GM19438 (cell line): ENCODE measurements around the gene MGST2.

Source experiments
- ATAC-seq: cut with Tn5 transposase; IDR thresholded peaks from one replicate; pipeline ENCODE4 v1.9.1; 2021; ENCODE audit warnings: low read depth; ENCODE audit not compliant: unreplicated experiment

The MGST2 gene

DNA sequence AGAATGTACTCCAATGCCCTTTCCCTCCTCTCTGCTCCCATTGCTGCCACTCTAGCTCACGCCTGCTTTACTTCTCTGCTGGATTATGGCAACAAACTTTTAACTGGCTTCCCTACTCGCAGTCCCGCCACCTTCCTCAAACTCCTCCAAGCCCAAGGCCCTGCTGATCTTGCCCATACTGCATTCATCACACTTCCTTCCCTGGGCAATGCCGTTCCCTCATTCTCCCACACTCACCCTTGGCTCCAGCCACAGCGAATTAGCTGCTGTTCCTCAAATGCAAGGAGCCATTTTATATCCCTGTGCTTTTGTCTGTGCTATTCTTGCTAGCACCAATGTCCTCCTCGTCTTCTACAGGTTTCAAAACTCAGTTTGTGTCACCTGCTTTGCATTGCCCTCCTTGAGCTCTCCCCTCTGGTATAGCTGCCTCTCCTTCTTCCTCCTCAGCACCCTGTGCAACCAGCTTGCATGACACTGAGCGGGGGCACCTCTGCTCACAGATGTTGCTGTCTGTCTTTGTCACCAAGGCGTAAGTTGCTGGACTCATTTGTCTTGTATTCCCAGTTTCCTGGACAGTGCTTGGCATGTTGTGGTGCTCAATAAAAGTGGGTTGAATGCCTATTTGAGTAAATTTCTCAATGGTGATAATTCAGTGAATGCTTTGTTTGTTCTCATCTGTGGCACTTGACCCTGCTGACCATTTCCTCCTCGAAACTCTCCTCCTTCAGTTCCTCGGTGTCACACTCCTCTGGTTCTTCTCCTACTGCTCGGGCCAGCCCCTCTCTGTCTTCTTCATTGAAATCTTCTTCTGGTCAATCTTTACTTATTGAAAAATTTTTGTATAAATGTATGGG lies 22.4 kb upstream of the MGST2 start:
- no peak for ATAC-seq

DNA sequence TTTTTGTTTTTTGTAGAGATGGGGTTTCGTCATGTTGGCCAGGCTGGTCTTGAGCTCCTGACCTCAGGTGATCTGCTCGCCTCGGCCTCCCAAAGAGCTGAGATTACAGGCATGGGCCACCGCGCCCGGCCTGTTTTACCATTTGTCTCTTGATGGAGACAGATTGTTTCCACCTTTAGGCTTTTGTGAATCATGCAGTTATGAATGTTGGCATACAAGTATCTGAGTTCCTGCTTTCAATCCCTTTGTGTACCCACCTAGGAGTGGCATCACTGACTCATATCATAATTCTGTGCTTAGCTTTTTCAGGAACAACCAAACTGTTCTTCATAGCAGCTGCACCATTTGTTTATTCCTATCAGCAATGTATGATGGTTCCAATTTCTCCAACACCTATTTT lies 20.2 kb upstream of the MGST2 start:
- ATAC-seq, result no peak

DNA sequence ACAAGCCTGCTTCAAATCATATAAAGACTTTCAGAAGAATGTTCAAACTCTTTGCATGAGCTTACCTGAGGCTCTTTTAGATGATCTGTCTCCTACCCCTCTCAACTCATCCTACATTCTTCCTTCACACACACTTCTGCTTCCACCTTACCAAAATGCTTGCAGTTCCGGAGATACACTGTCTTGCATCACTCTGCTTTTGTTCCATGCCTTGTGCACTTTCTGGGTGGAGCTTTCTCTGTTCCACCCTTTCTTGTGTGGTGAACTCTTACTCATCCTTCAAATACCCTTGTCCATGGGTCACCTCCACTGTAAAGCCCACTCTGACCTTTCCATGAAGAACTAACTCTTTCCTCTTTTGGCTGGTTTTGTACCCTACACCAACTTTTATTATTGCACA lies 18.4 kb upstream of the MGST2 start:
- ATAC-seq, result no peak

DNA sequence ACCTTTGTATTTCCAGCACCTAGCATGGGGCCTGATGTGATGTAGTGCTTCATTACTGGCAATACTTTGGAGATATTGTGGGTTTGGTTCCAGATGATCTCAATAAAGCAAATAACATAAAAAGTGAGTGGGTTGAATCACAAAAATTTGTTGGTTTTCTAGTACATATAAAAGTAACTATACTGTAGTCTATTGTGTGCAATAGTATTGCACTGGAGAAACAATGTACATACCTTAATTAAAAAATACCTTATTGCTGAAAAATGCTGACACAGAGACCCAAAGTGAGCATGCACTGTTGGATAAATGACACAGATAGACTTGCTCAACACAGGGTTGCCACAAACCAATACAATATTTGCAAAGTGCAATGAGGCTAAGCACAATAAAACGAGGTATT lies 17.7 kb upstream of the MGST2 start:
- no peak for ATAC-seq

DNA sequence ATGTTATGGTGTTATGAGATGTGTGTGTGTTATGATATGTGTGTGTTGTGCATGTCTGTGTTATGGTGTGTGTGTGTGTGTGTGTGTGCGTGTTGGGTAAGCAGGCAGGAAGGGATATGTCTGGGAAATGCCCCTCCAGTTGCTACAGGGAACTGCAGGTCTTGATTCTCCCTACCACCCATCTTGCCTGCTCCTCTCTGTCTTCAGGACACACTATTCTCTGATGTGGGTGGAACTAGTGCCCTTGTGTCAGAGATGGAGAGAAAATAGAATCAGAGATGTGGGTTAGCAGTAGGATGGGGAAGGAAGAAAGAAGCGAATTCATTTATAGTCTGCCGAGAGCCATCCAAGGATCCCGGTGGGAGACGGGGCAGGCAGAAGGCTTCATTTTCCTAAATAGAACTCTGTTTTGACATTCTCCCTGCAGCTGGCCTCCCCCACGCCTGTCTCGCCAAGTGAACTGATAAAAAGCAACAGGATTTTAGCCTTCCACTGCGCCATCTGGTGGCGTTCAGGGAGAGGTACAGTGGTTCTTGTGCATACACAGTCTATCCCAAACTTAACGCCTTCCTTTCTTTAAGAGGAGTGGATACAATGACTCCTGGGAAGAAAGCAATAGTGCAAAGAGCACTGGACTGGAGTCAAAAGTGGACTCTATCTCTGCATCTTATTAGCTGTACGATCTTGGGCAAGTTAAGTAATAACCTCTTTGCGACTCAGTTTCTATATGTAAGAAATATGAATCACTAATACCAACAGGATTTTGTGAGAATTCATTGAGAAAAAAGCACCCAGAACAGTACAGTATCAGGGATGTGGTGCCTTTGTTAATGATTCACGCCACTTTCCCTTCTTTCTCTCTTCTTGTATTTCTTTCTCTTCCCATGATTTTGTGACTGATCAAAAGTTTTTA lies 14.1 kb upstream of the MGST2 start:
- ATAC-seq, result peak; percentile 83

DNA sequence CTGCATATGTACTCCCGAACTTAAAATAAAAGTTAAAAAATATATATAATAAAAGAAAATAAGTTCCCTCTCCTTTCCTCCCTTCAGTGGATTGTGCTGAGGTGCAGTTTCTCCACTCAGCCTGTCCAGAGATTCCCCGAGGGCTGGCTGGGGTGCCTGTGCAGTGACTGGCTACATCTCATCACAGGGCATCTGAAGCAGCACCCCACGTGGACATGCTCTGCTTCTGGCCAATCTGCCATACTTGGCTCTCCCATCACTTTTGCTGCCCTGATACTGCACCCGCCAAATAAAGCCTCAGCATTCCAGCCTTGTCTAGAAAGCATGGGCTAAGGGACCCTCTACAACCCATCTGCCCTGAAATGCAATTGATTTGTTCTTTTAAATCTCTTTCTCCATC lies 11.1 kb upstream of the MGST2 start:
- ATAC-seq, result no peak

DNA sequence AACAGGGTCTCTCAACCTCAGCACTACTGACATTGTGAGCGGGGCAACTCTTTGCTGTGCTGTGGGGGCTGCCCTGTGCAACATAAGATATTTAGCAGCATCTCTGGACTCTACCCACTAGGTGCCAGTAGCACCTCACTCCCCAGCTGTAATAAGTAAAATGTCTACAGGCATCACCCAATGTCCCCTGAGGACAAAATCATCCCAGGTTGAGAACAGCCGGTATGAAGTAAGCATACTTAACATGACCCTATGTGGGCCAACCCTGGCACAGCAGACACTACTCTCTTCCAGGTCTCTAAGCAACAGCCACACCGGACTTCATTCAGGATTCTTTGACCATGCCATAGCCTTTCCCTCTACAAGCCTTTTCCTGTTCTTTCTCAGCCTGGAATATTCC lies 10.5 kb upstream of the MGST2 start:
- no peak for ATAC-seq

DNA sequence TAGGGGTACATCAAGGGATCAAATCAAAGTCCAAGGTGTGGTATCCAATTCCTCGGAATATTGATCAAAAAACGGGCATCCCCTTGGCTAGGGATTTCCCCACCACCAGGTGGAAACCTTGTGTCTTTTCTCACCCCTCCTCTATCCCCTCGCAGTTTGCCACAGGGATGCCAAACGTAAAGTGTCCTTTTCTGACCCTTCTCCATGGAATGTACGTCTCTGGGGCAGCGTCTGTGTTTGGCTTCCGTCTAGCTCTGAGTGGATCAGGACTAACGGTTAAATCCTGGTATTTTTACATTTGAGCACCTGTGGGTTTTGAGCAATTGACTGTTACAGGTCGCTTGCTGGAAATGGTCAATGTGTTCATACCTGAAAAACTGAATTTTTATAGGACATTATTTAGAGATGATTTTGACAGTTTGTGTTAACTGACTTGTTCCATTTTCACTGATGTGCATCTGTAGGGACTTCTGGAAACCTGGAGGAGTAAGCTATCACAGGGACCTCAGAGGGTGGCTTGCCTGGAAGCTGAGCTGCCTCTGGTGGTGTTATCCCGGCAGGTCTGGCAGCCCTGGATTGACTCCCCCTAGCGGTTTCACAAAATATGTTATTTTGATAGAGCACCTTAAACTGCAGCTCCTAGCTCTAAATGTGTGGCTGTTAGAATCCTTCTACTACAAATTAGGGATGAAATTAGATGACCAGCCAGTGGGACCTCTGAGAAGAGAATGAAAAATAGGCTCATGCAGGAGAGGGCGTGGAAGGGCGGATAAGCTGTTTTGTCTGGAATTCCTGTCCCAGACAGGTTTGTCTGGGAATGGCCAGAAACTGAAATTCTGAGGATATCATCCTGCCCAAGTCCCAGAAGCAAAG lies 8.8 kb upstream of the MGST2 start:
- ATAC-seq, result peak; percentile 84

DNA sequence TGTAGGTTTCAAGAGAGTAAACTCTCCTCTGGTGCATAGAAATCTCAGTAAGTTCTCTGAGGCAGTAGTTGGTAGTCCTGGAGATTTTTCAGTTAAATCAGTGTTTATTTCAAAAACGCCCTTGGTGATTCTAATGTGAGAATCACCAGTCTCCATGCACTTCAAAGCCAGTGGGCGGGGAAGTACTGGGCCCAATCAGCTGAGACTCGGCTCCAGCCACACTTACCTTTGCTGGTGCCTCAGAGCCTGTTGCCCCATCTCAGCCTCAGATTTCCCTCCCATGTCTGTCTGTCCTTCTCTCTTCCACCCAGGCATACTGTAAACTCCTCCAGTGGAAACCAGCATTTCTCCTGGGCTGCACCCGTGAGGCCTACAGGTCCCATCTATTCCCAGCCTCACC lies 7.4 kb upstream of the MGST2 start:
- ATAC-seq, result no peak

DNA sequence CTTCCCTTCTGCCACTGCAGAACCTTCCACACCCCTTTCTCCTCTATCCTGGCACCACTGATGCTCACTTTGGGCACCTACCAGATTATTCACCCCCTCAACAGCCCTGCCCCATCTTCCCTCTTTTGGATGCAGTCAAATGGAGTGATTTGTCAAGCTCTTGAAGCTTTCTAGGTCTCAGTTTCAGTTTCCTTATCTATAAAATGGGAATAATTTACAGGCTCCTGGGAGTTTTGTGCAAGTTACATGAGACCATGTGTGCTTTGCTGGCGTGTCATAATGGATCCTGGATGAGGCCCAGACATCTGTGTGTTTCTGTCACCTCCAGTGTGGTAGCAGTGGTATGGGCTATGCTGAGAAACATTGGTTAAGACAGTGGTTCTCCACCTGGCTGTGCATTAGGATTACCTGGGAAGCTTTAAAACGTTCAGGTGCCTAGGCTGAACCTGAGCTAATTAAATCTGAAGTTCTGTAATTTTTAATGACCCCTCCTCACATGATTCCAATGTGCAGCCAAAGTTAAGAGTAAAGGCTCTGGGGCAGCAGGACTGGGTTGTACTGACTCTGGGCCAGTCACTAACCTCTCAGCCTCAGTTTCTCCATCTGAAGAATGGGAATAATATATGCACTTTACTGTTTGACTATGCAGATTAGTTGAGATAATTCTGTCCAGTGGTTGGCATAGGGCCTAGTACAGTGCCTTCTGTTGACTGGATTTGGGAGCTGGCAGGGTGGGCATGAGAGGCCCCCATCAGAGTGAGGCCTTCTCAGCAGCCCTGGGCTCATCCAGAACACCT lies 6.8 kb upstream of the MGST2 start:
- ATAC-seq, result no peak

DNA sequence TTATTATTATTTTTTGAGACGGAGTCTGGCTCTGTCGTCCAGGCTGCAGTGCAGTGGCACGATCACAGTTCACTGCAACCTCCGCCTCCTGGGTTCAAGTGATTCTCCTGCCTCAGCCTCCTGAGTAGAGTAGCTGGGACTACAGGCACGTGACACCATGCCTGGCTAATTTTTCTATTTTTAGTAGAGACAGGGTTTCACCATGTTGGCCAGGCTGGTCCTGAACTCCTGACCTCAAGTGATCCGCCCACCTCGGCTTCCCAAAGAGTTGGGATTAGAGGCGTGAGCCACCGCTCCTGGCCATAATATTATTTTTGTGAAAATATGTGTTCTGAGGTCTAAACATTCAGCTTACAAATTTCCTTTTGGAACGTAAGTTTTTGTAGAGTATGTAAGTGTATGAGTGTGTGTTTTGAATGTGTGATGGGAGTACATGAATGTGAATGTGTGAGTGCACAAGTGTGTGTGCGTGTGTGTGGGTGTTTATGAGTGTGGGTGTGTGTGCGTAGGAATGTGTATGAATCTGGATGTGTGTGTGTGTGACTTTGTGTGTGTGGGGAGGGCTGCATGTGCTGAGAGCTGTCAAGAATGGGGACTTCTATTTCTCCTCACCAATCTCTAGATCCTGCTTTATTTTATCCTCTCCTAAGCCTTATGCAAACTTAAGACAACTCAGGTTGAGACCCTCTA lies 5.7 kb upstream of the MGST2 start:
- no peak for ATAC-seq

DNA sequence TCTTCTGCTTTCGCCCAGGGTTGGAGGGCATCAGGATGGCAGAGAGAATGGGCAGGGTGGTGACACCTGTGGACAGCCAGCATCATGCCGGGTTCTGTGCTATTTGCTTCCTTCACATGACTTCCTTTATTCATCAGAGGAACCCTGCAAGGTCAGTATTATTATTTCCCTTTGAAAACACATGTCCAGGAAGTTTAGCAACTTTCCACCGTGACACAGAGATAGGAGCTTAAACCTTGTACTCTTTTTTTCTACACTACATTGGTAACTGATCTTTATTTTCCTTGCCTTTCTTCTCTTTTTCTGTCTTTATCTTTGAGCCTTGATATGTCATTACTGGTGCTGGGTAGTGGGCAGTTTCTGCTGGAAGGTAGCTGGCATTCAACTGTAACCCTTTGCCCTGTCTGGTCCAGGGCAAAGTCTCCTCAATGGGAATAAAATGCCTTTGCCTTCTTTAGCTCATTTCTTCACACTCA lies 5.0 kb upstream of the MGST2 start:
- no peak for ATAC-seq

DNA sequence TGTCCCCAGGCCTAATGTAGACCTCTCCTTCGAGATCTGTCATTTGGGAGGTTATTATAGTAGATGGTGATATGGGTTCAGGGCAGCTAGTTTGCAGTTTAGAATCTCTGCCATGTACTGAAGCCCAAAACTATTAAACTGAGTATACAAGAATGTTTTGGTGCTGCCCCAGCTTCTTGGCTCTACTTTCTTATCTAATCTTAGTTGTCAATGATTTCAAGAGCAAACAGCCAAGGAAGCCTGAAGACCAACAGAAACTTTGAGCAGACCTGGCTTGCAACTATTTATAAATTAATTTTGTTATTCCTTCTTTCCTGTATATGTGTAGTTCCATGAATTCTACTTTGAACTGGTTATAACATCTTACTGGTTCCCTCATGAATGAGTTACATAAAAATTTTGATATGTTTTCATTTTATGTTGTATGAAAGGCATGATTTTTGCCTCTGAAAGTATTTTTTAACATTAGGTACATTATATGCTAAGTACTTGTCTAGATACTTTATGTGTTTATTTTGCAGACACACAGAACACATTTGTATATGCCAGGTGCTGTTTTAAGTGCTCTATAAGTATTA lies 2.0 kb upstream of the MGST2 start:
- ATAC-seq, result no peak

DNA sequence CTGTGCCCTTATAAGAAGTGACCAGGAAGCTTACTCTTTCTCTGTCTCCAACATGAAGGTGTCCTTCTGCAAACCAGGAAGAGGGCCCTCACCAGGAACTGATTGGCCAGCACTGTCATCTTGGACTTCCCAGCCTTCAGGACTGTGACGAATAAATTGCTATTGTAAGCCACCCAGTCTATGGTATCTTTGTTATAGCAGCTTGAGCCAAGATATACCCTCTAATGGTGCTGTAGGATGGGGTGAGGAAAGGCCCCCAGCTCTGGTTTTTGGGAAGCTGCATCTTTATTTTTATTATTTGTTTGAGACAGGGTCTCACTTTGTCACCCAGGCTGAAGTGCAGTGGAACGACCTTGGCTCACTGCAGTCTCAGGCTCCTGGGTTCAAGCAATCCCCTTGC lies 1.2 kb upstream of the MGST2 start:
- no peak for ATAC-seq

DNA sequence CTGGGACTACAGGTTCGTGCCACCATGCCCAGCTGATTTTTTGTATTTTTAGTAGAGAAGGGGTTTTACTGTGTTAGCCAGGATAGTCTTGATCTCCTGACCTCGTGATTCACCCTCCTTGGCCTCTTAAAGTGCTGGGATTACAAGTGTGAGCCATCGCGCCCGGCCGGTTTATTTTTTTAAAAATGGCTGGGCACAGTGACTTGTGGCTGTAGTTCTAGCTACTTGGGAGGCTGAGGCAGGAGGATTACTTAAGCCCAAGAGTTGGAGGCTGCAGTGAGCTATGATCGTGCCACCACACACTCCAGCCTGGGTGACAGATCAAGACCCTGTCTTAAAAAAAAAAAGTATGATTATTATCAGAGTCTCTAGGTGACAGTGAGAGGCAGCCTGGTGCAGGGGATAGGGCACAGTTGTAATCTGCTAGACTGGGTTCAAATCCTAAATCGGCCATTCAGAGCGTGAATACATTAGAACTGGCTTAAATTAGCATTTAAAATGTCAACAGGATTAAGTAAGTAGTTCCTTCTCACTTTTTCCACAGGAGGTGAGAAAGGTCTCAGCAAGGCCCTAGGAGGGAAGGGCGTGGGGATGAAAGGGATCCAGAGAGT lies 435 bp upstream of the MGST2 start:
- peak; percentile 1 for ATAC-seq

DNA sequence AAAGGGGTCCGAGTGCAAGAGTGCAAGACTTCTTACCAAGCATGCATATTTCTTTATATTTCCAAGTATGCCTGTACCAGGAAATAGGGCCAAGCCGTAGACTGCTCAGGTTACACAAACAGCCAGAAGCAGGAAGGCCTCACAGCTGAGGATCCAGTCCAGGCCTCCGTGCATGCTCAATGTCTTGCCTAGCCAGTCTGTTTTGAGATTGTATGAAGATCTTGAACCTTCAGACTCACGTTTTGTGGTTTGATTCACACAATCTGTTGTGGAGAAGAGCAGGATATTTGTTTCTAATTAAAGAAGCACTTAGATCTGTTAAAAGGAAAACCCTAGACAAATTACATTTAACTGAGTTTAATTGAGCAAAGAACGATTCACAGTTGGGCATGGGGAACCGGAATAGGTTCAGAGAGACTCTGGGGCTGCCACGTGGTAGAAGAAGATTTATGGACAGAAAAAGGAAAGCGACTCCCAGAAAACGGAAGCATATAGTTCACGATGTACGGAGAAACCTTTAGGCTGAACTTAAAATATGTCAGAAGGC lies 1.2 kb downstream of the MGST2 start:
- peak; percentile 49 for ATAC-seq

DNA sequence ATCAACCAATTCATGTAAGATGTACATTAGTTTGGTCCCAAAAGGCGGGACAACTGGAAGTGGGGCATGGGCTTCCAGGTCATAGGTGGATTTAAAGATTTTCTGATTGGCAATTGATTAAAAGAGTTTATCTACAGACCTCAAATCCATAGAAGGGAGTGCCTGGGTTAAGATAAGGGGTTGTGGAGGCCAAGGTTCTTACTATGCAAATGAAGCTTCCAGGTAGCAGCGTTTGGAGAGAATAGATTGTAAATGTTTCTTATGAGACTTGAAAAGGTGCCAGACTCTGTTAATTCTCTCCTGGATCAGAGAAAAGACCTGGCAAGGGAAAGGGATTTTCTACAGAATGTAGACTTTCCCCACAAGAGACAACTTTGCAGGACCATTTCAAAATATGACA lies 2.4 kb downstream of the MGST2 start:
- no peak for ATAC-seq

DNA sequence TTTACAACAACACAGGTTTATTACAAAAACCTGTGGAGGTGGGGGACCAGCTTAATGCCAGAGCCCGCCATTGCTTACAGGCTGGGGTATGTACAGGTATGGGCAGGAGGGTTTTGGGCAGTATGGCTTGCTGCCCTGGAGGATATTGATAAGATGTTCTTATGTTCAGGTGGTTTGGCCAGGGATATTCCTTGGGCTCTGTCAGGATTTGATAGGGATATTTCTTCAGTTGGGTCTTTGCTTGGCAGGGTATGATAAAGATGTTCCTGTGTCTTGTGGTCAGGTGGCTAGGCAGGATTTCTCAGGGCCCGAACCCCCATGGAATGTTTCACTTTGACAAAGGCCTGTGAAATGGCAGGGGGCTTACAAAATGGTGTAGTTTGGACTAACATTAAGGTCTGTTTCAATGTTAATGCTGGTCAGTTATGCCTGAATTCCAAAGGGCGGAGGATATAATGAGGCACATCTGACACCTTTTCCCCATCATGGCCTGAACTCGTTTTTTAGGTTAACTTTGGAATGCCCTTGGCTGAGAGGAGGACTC lies 3.1 kb downstream of the MGST2 start:
- no peak for ATAC-seq
